HCT116 (cell line): ENCODE results near the gene CDR2. TPM values are rescaled to one million over a fixed set of nuclear protein-coding genes. Genes with fewer than 3 reads are reported as not detected.

ENCODE experiments used
- ATAC-seq: fragments of 200-7000 bp; cut with Tn5 transposase; 2 replicates; pipeline ENCODE4 v1.9.1; 2020; ENCODE audit warnings: mild to moderate bottlenecking, moderate library complexity
- BruUV-seq: library from RNA; stranded (reverse); fragments of 400-500 nt; replicated peaks from 2 replicates; lab custom pipeline; 2021; lab: Mats Ljungman, UMichigan
- CTCF ChIA-PET: fragments of 300-600 bp; sonication (Branson Sonifier 250); formaldehyde crosslinking; loops from one replicate; lab custom pipeline; 2021; ENCODE audit warnings: antibody characterized with exemption; lab: Charles Lee
- POLR2A ChIA-PET: fragments of 300-600, 350-600 bp; sonication (Branson Sonifier 250); formaldehyde crosslinking; loops from one replicate; lab custom pipeline; 2021; ENCODE audit warnings: antibody characterized with exemption; lab: Charles Lee
- RAD21 ChIA-PET, 2 experiments: fragments of 300-600 bp; sonication (Branson Sonifier 250); formaldehyde crosslinking; loops; one replicate each; lab custom pipeline; 2023; ENCODE audit warnings: low total read pairs in 2 of 2; ENCODE audit not compliant: uncharacterized antibody in 2 of 2, unreplicated experiment in 2 of 2, low non-redundant PET in 1 of 2; lab: Charles Lee
- DNase-seq: peaks from one replicate; pipeline ENCODE4 v3.0.0-alpha.2; 2010; ENCODE audit warnings: low read depth, low spot score
- H2AFZ ChIP-seq: fragments of 200-600 bp; shearing (Covaris generic), sonication (generic); 2 replicates; pipeline ENCODE4 v1.6.1; 2017; ENCODE audit warnings: low read depth, mixed run types, mixed read lengths, antibody characterized with exemption, low read length; ENCODE audit not compliant: poor library complexity, severe bottlenecking
- H3K27ac ChIP-seq: 2 replicates; pipeline ENCODE4 v1.5.1; 2012; ENCODE audit warnings: low read depth, low read length
- H3K27me3 ChIP-seq: fragments of 200-600 bp; sonication (generic); 2 replicates; pipeline ENCODE4 v1.6.1; 2016; ENCODE audit warnings: mixed run types, low read length, mixed read lengths; ENCODE audit not compliant: insufficient read depth
- H3K36me3 ChIP-seq, 2 experiments: fragments of 200-500 bp in 1 of 2; fragments of 200-600 bp in 1 of 2; sonication (Bioruptor generic) in 1 of 2; sonication (generic) in 1 of 2; 2 replicates each; pipeline versions ENCODE4 v1.5.1 to v1.6.1; 2014 to 2016; ENCODE audit warnings: low read length in 2 of 2, inconsistent platforms in 1 of 2, mixed read lengths in 1 of 2, mixed run types in 1 of 2; ENCODE audit not compliant: insufficient read depth in 2 of 2, control insufficient read depth in 1 of 2
- H3K4me1 ChIP-seq, 2 experiments: fragments of 200-600 bp in 1 of 2; sonication (generic) in 1 of 2; 2 replicates each; pipeline versions ENCODE4 v1.5.1 to v1.6.1; 2012 to 2017; ENCODE audit warnings: low read length in 2 of 2, inconsistent platforms in 1 of 2, mild to moderate bottlenecking in 1 of 2, mixed read lengths in 1 of 2, mixed run types in 1 of 2, moderate library complexity in 1 of 2; ENCODE audit not compliant: insufficient read depth in 2 of 2, control insufficient read depth in 1 of 2
- H3K4me2 ChIP-seq: fragments of 200-600 bp; sonication (generic); 2 replicates; pipeline ENCODE4 v1.6.1; 2017; ENCODE audit warnings: mixed run types, low read length, mixed read lengths
- H3K4me3 ChIP-seq, 2 experiments: fragments of 200-600 bp in 1 of 2; sonication (generic) in 1 of 2; replicated peaks in 1 of 2; 2 replicates each; pipeline ENCODE4 v1.5.1; 2011 to 2016; ENCODE audit warnings: low read length in 2 of 2, control low read depth in 1 of 2, low read depth in 1 of 2, mild to moderate bottlenecking in 1 of 2, mixed read lengths in 1 of 2, mixed run types in 1 of 2
- H3K79me2 ChIP-seq: fragments of 200-600 bp; sonication (generic); 2 replicates; pipeline ENCODE4 v1.6.1; 2017; ENCODE audit warnings: mild to moderate bottlenecking, mixed run types, low read length, moderate library complexity, mixed read lengths; ENCODE audit not compliant: insufficient read depth
- H3K9ac ChIP-seq: fragments of 200-600 bp; sonication (generic); 2 replicates; pipeline ENCODE4 v1.6.1; 2016; ENCODE audit warnings: low read length, mixed read lengths
- H3K9me2 ChIP-seq: fragments of 200-600 bp; sonication (generic), shearing (Covaris generic); 2 replicates; pipeline ENCODE4 v1.6.1; 2017; ENCODE audit warnings: mixed run types, mild to moderate bottlenecking, moderate library complexity; ENCODE audit not compliant: insufficient read depth
- H3K9me3 ChIP-seq, 2 experiments: fragments of 200-500 bp in 1 of 2; fragments of 200-600 bp in 1 of 2; sonication (Bioruptor generic) in 1 of 2; sonication (generic) in 1 of 2; 2 replicates each; pipeline ENCODE4 v1.6.1; 2014 to 2017; ENCODE audit warnings: low read length in 2 of 2, mixed read lengths in 2 of 2, inconsistent platforms in 1 of 2, low read depth in 1 of 2, mild to moderate bottlenecking in 1 of 2, mixed run types in 1 of 2, moderate library complexity in 1 of 2; ENCODE audit not compliant: control insufficient read depth in 1 of 2, insufficient read depth in 1 of 2
- H4K20me1 ChIP-seq: fragments of 200-600 bp; sonication (generic), shearing (Covaris generic); 2 replicates; pipeline ENCODE4 v1.6.1; 2017; ENCODE audit warnings: mixed run types, mild to moderate bottlenecking, moderate library complexity; ENCODE audit not compliant: insufficient read depth
- CEBPB ChIP-seq: IDR thresholded peaks from 2 replicates; pipeline ENCODE4 v1.6.1; 2012; ENCODE audit warnings: low read depth
- ELF1 ChIP-seq: IDR thresholded peaks from 2 replicates; pipeline ENCODE4 v1.6.1; 2012; ENCODE audit warnings: low read depth, borderline replicate concordance
- EZH2 ChIP-seq: fragments of 200-600 bp; sonication (generic); IDR thresholded peaks from 2 replicates; pipeline ENCODE4 v1.6.1; 2017; ENCODE audit warnings: antibody characterized with exemption, mixed run types
- EZH2phosphoT487 ChIP-seq: fragments of 200-600 bp; IDR thresholded peaks from 2 replicates; pipeline ENCODE4 v1.6.1; 2018; ENCODE audit warnings: antibody characterized with exemption, borderline replicate concordance
- FOSL1 ChIP-seq: IDR thresholded peaks from 2 replicates; pipeline ENCODE4 v1.6.1; 2012; ENCODE audit warnings: low read depth
- POLR2A ChIP-seq: IDR thresholded peaks from 2 replicates; pipeline ENCODE4 v1.7.0; 2011; ENCODE audit warnings: borderline replicate concordance; ENCODE audit not compliant: insufficient read depth, insufficient read length; ENCODE audit errors: extremely low read depth
- SIN3A ChIP-seq: IDR thresholded peaks from 2 replicates; pipeline ENCODE4 v1.6.1; 2012; ENCODE audit warnings: low read depth
- SP1 ChIP-seq: IDR thresholded peaks from 2 replicates; pipeline ENCODE4 v1.6.1; 2012; ENCODE audit warnings: low read depth
- ZFX ChIP-seq: fragments of 450-650 bp; IDR thresholded peaks from 2 replicates; pipeline ENCODE4 v1.6.1; 2017
- ZNF274 ChIP-seq: fragments of 200-500 bp; sonication (Bioruptor generic); IDR thresholded peaks from 2 replicates; pipeline ENCODE4 v1.6.1; 2014; ENCODE audit warnings: mild to moderate bottlenecking, low read depth, low read length, inconsistent platforms
- intact Hi-C: fragments of 100-400 bp; cut with micrococcal nuclease; formaldehyde crosslinking; loops from 2 replicates; pipeline ENCODE4 v1.10.0; 2022
- total RNA-seq: library from RNA; stranded (reverse); gene quantifications from one replicate; pipeline ENCODE4 v1.2.1, GENCODE V29; 2021; ENCODE audit not compliant: unreplicated experiment
- TF ChIP-seq, protein P1 (sequence below), 3 experiments: fragments of 200-600 bp in 1 of 3; sonication (generic) in 1 of 3; IDR thresholded peaks in 2 of 3; conservative IDR thresholded peaks in 1 of 3; 2 replicates each; pipeline ENCODE4 v1.5.1; 2012 to 2017; ENCODE audit warnings: low read depth in 2 of 3, low read length in 2 of 3, antibody characterized with exemption in 1 of 3, borderline replicate concordance in 1 of 3, control low read depth in 1 of 3, mild to moderate bottlenecking in 1 of 3, mixed read lengths in 1 of 3, mixed run types in 1 of 3, moderate library complexity in 1 of 3; ENCODE audit not compliant: insufficient read depth in 1 of 3
- TF ChIP-seq, protein P2 (sequence below): IDR thresholded peaks from 2 replicates; pipeline ENCODE4 v1.6.1; 2011; ENCODE audit warnings: mild to moderate bottlenecking, low read length, moderate library complexity; ENCODE audit not compliant: insufficient replicate concordance; ENCODE audit errors: extremely low read depth

The CDR2 gene
- total RNA-seq, 1 experiment from 2014 or later = 27.3 TPM

DNA sequence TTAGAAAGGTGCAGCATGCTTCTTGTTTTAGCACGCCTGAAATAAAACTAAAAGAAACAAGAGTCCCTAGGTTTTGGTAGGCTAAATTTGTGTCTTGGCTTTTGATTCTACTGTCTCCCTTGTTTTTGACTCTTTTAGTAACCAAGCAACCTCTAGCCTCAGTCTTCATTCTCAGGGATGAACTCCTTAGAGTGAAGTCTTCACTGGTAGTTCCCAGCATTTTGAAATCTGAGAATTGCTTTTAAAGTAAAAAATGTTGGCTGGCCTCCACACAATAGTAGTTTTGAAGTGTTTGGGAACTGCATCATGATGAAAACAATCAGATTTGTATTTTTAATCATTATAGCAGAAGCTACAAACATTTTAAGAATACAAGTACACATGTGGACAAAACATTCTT lies 6.1 kb upstream of the CDR2 start (continued):
- TF ChIP-seq, protein P1, sequence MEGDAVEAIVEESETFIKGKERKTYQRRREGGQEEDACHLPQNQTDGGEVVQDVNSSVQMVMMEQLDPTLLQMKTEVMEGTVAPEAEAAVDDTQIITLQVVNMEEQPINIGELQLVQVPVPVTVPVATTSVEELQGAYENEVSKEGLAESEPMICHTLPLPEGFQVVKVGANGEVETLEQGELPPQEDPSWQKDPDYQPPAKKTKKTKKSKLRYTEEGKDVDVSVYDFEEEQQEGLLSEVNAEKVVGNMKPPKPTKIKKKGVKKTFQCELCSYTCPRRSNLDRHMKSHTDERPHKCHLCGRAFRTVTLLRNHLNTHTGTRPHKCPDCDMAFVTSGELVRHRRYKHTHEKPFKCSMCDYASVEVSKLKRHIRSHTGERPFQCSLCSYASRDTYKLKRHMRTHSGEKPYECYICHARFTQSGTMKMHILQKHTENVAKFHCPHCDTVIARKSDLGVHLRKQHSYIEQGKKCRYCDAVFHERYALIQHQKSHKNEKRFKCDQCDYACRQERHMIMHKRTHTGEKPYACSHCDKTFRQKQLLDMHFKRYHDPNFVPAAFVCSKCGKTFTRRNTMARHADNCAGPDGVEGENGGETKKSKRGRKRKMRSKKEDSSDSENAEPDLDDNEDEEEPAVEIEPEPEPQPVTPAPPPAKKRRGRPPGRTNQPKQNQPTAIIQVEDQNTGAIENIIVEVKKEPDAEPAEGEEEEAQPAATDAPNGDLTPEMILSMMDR (IDR thresholded peaks at IDR 0.05 in 2 of 3, conservative IDR thresholded peaks at IDR 0.05 in 1 of 3; ENCODE audit: borderline replicate concordance in 1 of 3, insufficient read depth in 1 of 3, low read depth in 2 of 3, low read length in 2 of 3) = no peak
- TF ChIP-seq SP1 = no peak
- TF ChIP-seq EZH2 = no peak
- TF ChIP-seq ELF1 = no peak
- no peak for TF ChIP-seq ZFX
- TF ChIP-seq CEBPB = no peak
- TF ChIP-seq EZH2phosphoT487 = no peak
- TF ChIP-seq, all 23 proteins: peak for 0

- ChIA-PET CTCF (no interaction called here), POLR2A (no interaction called here), RAD21 (no interaction called here)
- Histone ChIP-seq H3K4me1 (peaks cover 2 to 8% of the 10 kb centered on the region in 2 experiments; a peak in 2 of 4 replicates), H3K36me3 (no peaks in the 10 kb centered on the region), H3K9ac (no peak overlapping the region), H3K27ac (no peak overlapping the region), H4K20me1 (no peaks in the 10 kb centered on the region), H3K9me3 (no peaks in the 10 kb centered on the region), H3K79me2 (no peaks in the 10 kb centered on the region), H3K4me2 (no peak overlapping the region), H3K9me2 (no peaks in the 10 kb centered on the region), H3K4me3 (no peak overlapping the region), H3K27me3 (no peaks in the 10 kb centered on the region), H2AFZ (no peak overlapping the region)
- ATAC-seq = no peak
- DNase-seq = no peak
- intact Hi-C loops = loop anchor here (10.0 kb wide), 1 partner anchor 55 kb away; no protein-coding TSS in a partner anchor
- BruUV-seq = no TSS peak
- TF ChIP-seq, protein P2, sequence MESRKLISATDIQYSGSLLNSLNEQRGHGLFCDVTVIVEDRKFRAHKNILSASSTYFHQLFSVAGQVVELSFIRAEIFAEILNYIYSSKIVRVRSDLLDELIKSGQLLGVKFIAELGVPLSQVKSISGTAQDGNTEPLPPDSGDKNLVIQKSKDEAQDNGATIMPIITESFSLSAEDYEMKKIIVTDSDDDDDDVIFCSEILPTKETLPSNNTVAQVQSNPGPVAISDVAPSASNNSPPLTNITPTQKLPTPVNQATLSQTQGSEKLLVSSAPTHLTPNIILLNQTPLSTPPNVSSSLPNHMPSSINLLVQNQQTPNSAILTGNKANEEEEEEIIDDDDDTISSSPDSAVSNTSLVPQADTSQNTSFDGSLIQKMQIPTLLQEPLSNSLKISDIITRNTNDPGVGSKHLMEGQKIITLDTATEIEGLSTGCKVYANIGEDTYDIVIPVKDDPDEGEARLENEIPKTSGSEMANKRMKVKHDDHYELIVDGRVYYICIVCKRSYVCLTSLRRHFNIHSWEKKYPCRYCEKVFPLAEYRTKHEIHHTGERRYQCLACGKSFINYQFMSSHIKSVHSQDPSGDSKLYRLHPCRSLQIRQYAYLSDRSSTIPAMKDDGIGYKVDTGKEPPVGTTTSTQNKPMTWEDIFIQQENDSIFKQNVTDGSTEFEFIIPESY = no peak
- TF ChIP-seq SIN3A (no peak), ZNF274 (no peak), POLR2A (no peak), SP1 (no peak), FOSL1 (no peak)
Measured at GRCh38 chr16:22379656-22380055, 5.2 kb upstream of the CDR2 start.
